GM23338 (cell line): Measurements from ENCODE around the gene SSTR5. TPM values are rescaled to one million over a fixed set of nuclear protein-coding genes. Genes with fewer than 3 reads are reported as not detected.

Experiments used
- ATAC-seq: fragments of 200-7000 bp; cut with Tn5 transposase; 3 replicates; pipeline ENCODE4 v1.9.1; 2020
- DNase-seq: peaks from one replicate; pipeline ENCODE4 v3.0.0-alpha.2; 2015; ENCODE audit warnings: low spot score
- H2AFZ ChIP-seq: fragments of 200-600 bp; sonication (generic); 2 replicates; pipeline ENCODE4 v1.8.0; 2016; ENCODE audit warnings: antibody characterized with exemption, mild to moderate bottlenecking, moderate library complexity
- H3F3A ChIP-seq: fragments of 200-600 bp; sonication (generic); replicated peaks from 2 replicates; pipeline ENCODE4 v1.8.0; 2017; ENCODE audit warnings: antibody characterized with exemption, mixed run types, low read depth
- H3K27ac ChIP-seq: fragments of 200-600 bp; sonication (generic); 2 replicates; pipeline ENCODE4 v1.6.1; 2016; ENCODE audit warnings: low read depth
- H3K27me3 ChIP-seq: fragments of 200-600 bp; sonication (generic); 2 replicates; pipeline ENCODE4 v1.8.0; 2016; ENCODE audit warnings: mild to moderate bottlenecking, mixed run types, moderate library complexity; ENCODE audit not compliant: insufficient read depth
- H3K36me3 ChIP-seq: fragments of 200-600 bp; sonication (generic); 2 replicates; pipeline ENCODE4 v1.8.0; 2016; ENCODE audit warnings: mild to moderate bottlenecking; ENCODE audit not compliant: insufficient read depth
- H3K4me1 ChIP-seq: fragments of 200-600 bp; sonication (generic); 2 replicates; pipeline ENCODE4 v1.8.0; 2016; ENCODE audit warnings: mild to moderate bottlenecking, moderate library complexity; ENCODE audit not compliant: insufficient read depth
- H3K4me2 ChIP-seq: fragments of 200-600 bp; sonication (generic); 2 replicates; pipeline ENCODE4 v1.7.1; 2017; ENCODE audit warnings: mixed run types
- H3K4me3 ChIP-seq: fragments of 200-600 bp; sonication (generic); 2 replicates; pipeline ENCODE4 v1.6.1; 2016; ENCODE audit warnings: mixed run types
- H3K79me2 ChIP-seq: fragments of 200-600 bp; sonication (generic); replicated peaks from 2 replicates; pipeline ENCODE4 v1.8.0; 2017; ENCODE audit warnings: mild to moderate bottlenecking; ENCODE audit not compliant: insufficient read depth
- H3K9me2 ChIP-seq: fragments of 200-600 bp; sonication (generic); 2 replicates; pipeline ENCODE4 v1.8.0; 2017; ENCODE audit not compliant: insufficient read depth
- H4K20me1 ChIP-seq: fragments of 200-600 bp; sonication (generic); replicated peaks from 2 replicates; pipeline ENCODE4 v1.8.0; 2017; ENCODE audit warnings: mild to moderate bottlenecking; ENCODE audit not compliant: insufficient read depth
- H3K27ac Mint-ChIP-seq: 2 replicates; pipeline ENCODE4 v1.8.0; 2020; ENCODE audit warnings: inconsistent platforms, mild to moderate bottlenecking, moderate library complexity, mixed read lengths
- H3K27me3 Mint-ChIP-seq: 3 replicates; pipeline ENCODE4 v1.8.0; 2022; ENCODE audit warnings: low read depth, mild to moderate bottlenecking, moderate library complexity, mixed read lengths, inconsistent platforms; ENCODE audit not compliant: insufficient read depth, poor library complexity
- H3K36me3 Mint-ChIP-seq: 3 replicates; pipeline ENCODE4 v1.8.0; 2021; ENCODE audit warnings: low read depth, mild to moderate bottlenecking, inconsistent platforms, moderate library complexity, mixed read lengths
- H3K4me1 Mint-ChIP-seq: 3 replicates; pipeline ENCODE4 v1.8.0; 2020; ENCODE audit warnings: mild to moderate bottlenecking, inconsistent platforms, mixed read lengths
- H3K4me3 Mint-ChIP-seq: 3 replicates; pipeline ENCODE4 v1.8.0; 2021; ENCODE audit warnings: moderate library complexity, mild to moderate bottlenecking, inconsistent platforms, mixed read lengths
- H3K9me3 Mint-ChIP-seq: 3 replicates; pipeline ENCODE4 v1.8.0; 2020; ENCODE audit warnings: moderate library complexity, mild to moderate bottlenecking, inconsistent platforms, mixed read lengths
- CREB1 ChIP-seq: fragments of 250-450 bp; sonication (Bioruptor Pico); IDR thresholded peaks from 2 replicates; pipeline ENCODE4 v1.5.0; 2020; ENCODE audit warnings: low read depth, mild to moderate bottlenecking, moderate library complexity
- CTCF ChIP-seq, 2 experiments: fragments of 200-600 bp in 1 of 2; sonication (generic) in 1 of 2; conservative IDR thresholded peaks; 2 replicates each; pipeline versions ENCODE4 v1.5.1 to v1.6.1; 2016 to 2017; ENCODE audit warnings: antibody characterized with exemption in 2 of 2, low read depth in 2 of 2, mild to moderate bottlenecking in 2 of 2, moderate library complexity in 1 of 2
- ETS1 ChIP-seq: IDR thresholded peaks from 2 replicates; pipeline ENCODE4 v1.6.1; 2016; ENCODE audit warnings: antibody characterized with exemption
- EZH2 ChIP-seq: fragments of 200-600 bp; sonication (generic); IDR thresholded peaks from one replicate; pipeline ENCODE4 v1.8.0; 2017; ENCODE audit warnings: antibody characterized with exemption, mild to moderate bottlenecking, low read depth; ENCODE audit not compliant: unreplicated experiment
- EZH2phosphoT487 ChIP-seq: fragments of 200-600 bp; sonication (generic); IDR thresholded peaks from one replicate; pipeline ENCODE4 v1.8.1; 2018; ENCODE audit warnings: antibody characterized with exemption; ENCODE audit not compliant: unreplicated experiment
- JUNB ChIP-seq: IDR thresholded peaks from one replicate; pipeline ENCODE4 v1.6.1; 2016; ENCODE audit warnings: antibody characterized with exemption; ENCODE audit not compliant: unreplicated experiment
- NANOG ChIP-seq: IDR thresholded peaks from 2 replicates; pipeline ENCODE4 v1.6.1; 2016; ENCODE audit warnings: antibody characterized with exemption, borderline replicate concordance
- POLR2AphosphoS5 ChIP-seq: IDR thresholded peaks from 2 replicates; pipeline ENCODE4 v1.6.1; 2016; ENCODE audit warnings: antibody characterized with exemption, low read depth
- STAT1 ChIP-seq: IDR thresholded peaks from one replicate; pipeline ENCODE4 v1.6.1; 2016; ENCODE audit warnings: antibody characterized with exemption; ENCODE audit not compliant: unreplicated experiment
- ZNF114 ChIP-seq: fragments of 250-450 bp; sonication (Bioruptor Pico); IDR thresholded peaks from 2 replicates; pipeline ENCODE4 v1.5.0; 2020; ENCODE audit warnings: mild to moderate bottlenecking, moderate library complexity
- ZNF331 ChIP-seq: fragments of 250-450 bp; sonication (Bioruptor Pico); IDR thresholded peaks from 2 replicates; pipeline ENCODE4 v1.5.0; 2020; ENCODE audit warnings: low read depth, mild to moderate bottlenecking, moderate library complexity
- polyA plus RNA-seq: library from polyadenylated mRNA; unstranded; fragments of >200 nt; fragmentation: Nextera tagmentation; extraction: Ambion mirVana; gene quantifications from 2 replicates; pipeline ENCODE4 v1.2.1, GENCODE V29; 2016
- total RNA-seq: library from RNA; depleted of rRNA; stranded (reverse); fragments of >200 nt; shearing (Covaris generic); gene quantifications from 2 replicates; pipeline ENCODE4 v1.2.3, GENCODE V29; 2014
- TF ChIP-seq, protein P1 (sequence below): fragments of 250-450 bp; sonication (Bioruptor Pico); IDR thresholded peaks from 2 replicates; pipeline ENCODE4 v1.5.0; 2020; ENCODE audit warnings: mild to moderate bottlenecking, moderate library complexity
- TF ChIP-seq, protein P2 (sequence below): IDR thresholded peaks from one replicate; pipeline ENCODE4 v1.6.1; 2018; ENCODE audit warnings: antibody characterized with exemption; ENCODE audit not compliant: unreplicated experiment

The SSTR5 gene
- total and polyA plus RNA-seq, 2 experiments from 2014 or later = 0.60 to 1.0 TPM

- DNase-seq (no peak), ATAC-seq (no peak)
- no peaks in the 10 kb centered on the region for H3K9me2 ChIP-seq
- Mint-ChIP-seq H3K27me3 (peaks cover 5% of the 10 kb centered on the region), H3K9me3 (peaks cover 3% of the 10 kb centered on the region), H3K4me3 (no peak overlapping the region), H3K4me1 (no peaks in the 10 kb centered on the region; the same call in 2 of the 3 replicates), H3K27ac (no peak overlapping the region), H3K36me3 (peaks cover 3% of the 10 kb centered on the region; the same call in 1 of the 3 replicates)
- H4K20me1 ChIP-seq = no peaks in the 10 kb centered on the region
- H3K79me2 ChIP-seq = no peaks in the 10 kb centered on the region
- H3K4me1 ChIP-seq = no peaks in the 10 kb centered on the region
- no peaks in the 10 kb centered on the region for H3K27me3 ChIP-seq
- TF ChIP-seq JUNB = no peak
- no peak for TF ChIP-seq NANOG
- TF ChIP-seq ZNF331 (CRISPR knock-in tag) = no peak
- no peak for TF ChIP-seq CTCF (conservative IDR thresholded peaks at IDR 0.05; ENCODE audit: low read depth in 2 of 2)
- no peak for TF ChIP-seq POLR2AphosphoS5
- TF ChIP-seq, protein P1, sequence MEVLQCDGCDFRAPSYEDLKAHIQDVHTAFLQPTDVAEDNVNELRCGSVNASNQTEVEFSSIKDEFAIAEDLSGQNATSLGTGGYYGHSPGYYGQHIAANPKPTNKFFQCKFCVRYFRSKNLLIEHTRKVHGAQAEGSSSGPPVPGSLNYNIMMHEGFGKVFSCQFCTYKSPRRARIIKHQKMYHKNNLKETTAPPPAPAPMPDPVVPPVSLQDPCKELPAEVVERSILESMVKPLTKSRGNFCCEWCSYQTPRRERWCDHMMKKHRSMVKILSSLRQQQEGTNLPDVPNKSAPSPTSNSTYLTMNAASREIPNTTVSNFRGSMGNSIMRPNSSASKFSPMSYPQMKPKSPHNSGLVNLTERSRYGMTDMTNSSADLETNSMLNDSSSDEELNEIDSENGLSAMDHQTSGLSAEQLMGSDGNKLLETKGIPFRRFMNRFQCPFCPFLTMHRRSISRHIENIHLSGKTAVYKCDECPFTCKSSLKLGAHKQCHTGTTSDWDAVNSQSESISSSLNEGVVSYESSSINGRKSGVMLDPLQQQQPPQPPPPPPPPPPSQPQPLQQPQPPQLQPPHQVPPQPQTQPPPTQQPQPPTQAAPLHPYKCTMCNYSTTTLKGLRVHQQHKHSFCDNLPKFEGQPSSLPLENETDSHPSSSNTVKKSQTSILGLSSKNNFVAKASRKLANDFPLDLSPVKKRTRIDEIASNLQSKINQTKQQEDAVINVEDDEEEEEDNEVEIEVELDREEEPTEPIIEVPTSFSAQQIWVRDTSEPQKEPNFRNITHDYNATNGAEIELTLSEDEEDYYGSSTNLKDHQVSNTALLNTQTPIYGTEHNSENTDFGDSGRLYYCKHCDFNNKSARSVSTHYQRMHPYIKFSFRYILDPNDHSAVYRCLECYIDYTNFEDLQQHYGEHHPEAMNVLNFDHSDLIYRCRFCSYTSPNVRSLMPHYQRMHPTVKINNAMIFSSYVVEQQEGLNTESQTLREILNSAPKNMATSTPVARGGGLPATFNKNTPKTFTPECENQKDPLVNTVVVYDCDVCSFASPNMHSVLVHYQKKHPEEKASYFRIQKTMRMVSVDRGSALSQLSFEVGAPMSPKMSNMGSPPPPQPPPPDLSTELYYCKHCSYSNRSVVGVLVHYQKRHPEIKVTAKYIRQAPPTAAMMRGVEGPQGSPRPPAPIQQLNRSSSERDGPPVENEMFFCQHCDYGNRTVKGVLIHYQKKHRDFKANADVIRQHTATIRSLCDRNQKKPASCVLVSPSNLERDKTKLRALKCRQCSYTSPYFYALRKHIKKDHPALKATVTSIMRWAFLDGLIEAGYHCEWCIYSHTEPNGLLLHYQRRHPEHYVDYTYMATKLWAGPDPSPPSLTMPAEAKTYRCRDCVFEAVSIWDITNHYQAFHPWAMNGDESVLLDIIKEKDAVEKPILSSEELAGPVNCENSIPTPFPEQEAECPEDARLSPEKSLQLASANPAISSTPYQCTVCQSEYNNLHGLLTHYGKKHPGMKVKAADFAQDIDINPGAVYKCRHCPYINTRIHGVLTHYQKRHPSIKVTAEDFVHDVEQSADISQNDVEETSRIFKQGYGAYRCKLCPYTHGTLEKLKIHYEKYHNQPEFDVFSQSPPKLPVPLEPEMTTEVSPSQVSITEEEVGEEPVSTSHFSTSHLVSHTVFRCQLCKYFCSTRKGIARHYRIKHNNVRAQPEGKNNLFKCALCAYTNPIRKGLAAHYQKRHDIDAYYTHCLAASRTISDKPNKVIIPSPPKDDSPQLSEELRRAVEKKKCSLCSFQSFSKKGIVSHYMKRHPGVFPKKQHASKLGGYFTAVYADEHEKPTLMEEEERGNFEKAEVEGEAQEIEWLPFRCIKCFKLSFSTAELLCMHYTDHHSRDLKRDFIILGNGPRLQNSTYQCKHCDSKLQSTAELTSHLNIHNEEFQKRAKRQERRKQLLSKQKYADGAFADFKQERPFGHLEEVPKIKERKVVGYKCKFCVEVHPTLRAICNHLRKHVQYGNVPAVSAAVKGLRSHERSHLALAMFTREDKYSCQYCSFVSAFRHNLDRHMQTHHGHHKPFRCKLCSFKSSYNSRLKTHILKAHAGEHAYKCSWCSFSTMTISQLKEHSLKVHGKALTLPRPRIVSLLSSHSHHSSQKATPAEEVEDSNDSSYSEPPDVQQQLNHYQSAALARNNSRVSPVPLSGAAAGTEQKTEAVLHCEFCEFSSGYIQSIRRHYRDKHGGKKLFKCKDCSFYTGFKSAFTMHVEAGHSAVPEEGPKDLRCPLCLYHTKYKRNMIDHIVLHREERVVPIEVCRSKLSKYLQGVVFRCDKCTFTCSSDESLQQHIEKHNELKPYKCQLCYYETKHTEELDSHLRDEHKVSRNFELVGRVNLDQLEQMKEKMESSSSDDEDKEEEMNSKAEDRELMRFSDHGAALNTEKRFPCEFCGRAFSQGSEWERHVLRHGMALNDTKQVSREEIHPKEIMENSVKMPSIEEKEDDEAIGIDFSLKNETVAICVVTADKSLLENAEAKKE (CRISPR knock-in tag) = no peak
- TF ChIP-seq EZH2phosphoT487 = no peak
- TF ChIP-seq, protein P2, sequence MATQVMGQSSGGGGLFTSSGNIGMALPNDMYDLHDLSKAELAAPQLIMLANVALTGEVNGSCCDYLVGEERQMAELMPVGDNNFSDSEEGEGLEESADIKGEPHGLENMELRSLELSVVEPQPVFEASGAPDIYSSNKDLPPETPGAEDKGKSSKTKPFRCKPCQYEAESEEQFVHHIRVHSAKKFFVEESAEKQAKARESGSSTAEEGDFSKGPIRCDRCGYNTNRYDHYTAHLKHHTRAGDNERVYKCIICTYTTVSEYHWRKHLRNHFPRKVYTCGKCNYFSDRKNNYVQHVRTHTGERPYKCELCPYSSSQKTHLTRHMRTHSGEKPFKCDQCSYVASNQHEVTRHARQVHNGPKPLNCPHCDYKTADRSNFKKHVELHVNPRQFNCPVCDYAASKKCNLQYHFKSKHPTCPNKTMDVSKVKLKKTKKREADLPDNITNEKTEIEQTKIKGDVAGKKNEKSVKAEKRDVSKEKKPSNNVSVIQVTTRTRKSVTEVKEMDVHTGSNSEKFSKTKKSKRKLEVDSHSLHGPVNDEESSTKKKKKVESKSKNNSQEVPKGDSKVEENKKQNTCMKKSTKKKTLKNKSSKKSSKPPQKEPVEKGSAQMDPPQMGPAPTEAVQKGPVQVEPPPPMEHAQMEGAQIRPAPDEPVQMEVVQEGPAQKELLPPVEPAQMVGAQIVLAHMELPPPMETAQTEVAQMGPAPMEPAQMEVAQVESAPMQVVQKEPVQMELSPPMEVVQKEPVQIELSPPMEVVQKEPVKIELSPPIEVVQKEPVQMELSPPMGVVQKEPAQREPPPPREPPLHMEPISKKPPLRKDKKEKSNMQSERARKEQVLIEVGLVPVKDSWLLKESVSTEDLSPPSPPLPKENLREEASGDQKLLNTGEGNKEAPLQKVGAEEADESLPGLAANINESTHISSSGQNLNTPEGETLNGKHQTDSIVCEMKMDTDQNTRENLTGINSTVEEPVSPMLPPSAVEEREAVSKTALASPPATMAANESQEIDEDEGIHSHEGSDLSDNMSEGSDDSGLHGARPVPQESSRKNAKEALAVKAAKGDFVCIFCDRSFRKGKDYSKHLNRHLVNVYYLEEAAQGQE = no peak
- no peak for TF ChIP-seq ETS1
- no peak for TF ChIP-seq STAT1
- no peak for TF ChIP-seq ZNF114 (CRISPR knock-in tag)
- no peak for TF ChIP-seq EZH2
- TF ChIP-seq CREB1 (CRISPR knock-in tag) = no peak
- H3K4me2 ChIP-seq = no peak overlapping the region
- no peaks in the 10 kb centered on the region for H3K36me3 ChIP-seq
- no peaks in the 10 kb centered on the region for H3F3A ChIP-seq
- H3K27ac ChIP-seq = no peak overlapping the region
- no peak overlapping the region for H2AFZ ChIP-seq
- no peak overlapping the region for H3K4me3 ChIP-seq
Observed at GRCh38 chr16:1042049-1042744, 30.4 kb upstream of the SSTR5 start.
